Measurements from ENCODE around the gene NUDT2. TPM values are rescaled to one million over a fixed set of nuclear protein-coding genes. Genes with fewer than 3 reads are reported as not detected.

NUDT2 gene
- total RNA-seq (21.8 and 47.1 TPM in 2 replicates), polyA plus RNA-seq (38.6 and 50.8 TPM in 2 replicates), polyA minus RNA-seq (ENCODE audit: low replicate concordance) (12.3 and 27.4 TPM in 2 replicates)
- polyA plus RNA-seq (2012), result 30.6 and 41.9 TPM in 2 replicates

GRCh38 chr9:34328987-34329832 lies at the start of gene NUDT2, which contains the start of gene KIF24:
Gene NUDT2, plus strand, starts transcription at chr9:34329569. Its CDS starts 9,471 bp downstream, at chr9:34339040.
Gene KIF24, minus strand, starts transcription at chr9:34329268. Its CDS starts 17,922 bp downstream, at chr9:34311346.
- no peaks in the 10 kb centered on the region for H4K20me1 ChIP-seq (ENCODE audit: control insufficient read depth, extremely low read depth, insufficient read depth, low read length)
- peak within 1 kb of the TSS; percentile 96 for H2AFZ ChIP-seq (ENCODE audit: low read length)
- TF ChIP-seq CTCF (conservative IDR thresholded peaks at IDR 0.05 in 1 of 2, IDR thresholded peaks at IDR 0.05 in 1 of 2; ENCODE audit: low read depth in 1 of 2, low read length in 2 of 2) (no peak), EZH2 (IDR thresholded peaks at IDR 0.05; ENCODE audit: low read length, missing control alignments) (no peak)
- peak within 1 kb of the TSS; percentile 98 for H3K27ac ChIP-seq (ENCODE audit: insufficient read depth, low read length)
- no peaks in the 10 kb centered on the region for H3K36me3 ChIP-seq (ENCODE audit: control insufficient read depth, insufficient read depth, low read length)
- peak; percentile 100 for DNase-seq (ENCODE audit: low read depth in 2 of 2)
- no peaks in the 10 kb centered on the region for H3K27me3 ChIP-seq (ENCODE audit: control insufficient read depth, insufficient read depth, low read length)
- H3K9ac ChIP-seq (ENCODE audit: insufficient read depth, low read length), result peak within 1 kb of the TSS; percentile 90
- peaks cover 9% of the 10 kb centered on the region for H3K4me1 ChIP-seq (ENCODE audit: control insufficient read depth, extremely low read depth, insufficient read depth, low read length)
- H3K4me3 ChIP-seq (replicated peaks in 1 of 4; ENCODE audit: control extremely low read depth in 1 of 4, insufficient read depth in 1 of 4, low read depth in 3 of 4, low read length in 4 of 4), result peak within 1 kb of the TSS; percentile 90 to 99 (median 96)
- peaks cover 18% of the 10 kb centered on the region for H3K79me2 ChIP-seq (ENCODE audit: control insufficient read depth, insufficient read depth, low read length)
- H3K4me2 ChIP-seq (ENCODE audit: extremely low read depth, insufficient read depth, low read length), result peak within 1 kb of the TSS; percentile 98
- H3K9me3 ChIP-seq (ENCODE audit: control insufficient read depth, insufficient read depth, low read depth, low read length), result no peaks in the 10 kb centered on the region

GRCh38 chr9:34282096-34282495 lies 47.3 kb upstream of the NUDT2 start:
- no peak overlapping the region for H2AFZ ChIP-seq (ENCODE audit: low read length)
- H4K20me1 ChIP-seq (ENCODE audit: control insufficient read depth, extremely low read depth, insufficient read depth, low read length), result no peaks in the 10 kb centered on the region
- H3K79me2 ChIP-seq (ENCODE audit: control insufficient read depth, insufficient read depth, low read length), result no peaks in the 10 kb centered on the region
- no peak overlapping the region for H3K4me2 ChIP-seq (ENCODE audit: extremely low read depth, insufficient read depth, low read length)
- TF ChIP-seq EZH2 (IDR thresholded peaks at IDR 0.05; ENCODE audit: low read length, missing control alignments), result no peak
- TF ChIP-seq CTCF (conservative IDR thresholded peaks at IDR 0.05 in 1 of 2, IDR thresholded peaks at IDR 0.05 in 1 of 2; ENCODE audit: low read depth in 1 of 2, low read length in 2 of 2), result no peak
- H3K27ac ChIP-seq (ENCODE audit: insufficient read depth, low read length), result no peak overlapping the region
- DNase-seq (ENCODE audit: low read depth in 2 of 2), result peak in 1 of 2 donors; percentile 34
- H3K9me3 ChIP-seq (ENCODE audit: control insufficient read depth, insufficient read depth, low read depth, low read length), result no peaks in the 10 kb centered on the region
- H3K27me3 ChIP-seq (ENCODE audit: control insufficient read depth, insufficient read depth, low read length), result no peaks in the 10 kb centered on the region
- no peak overlapping the region for H3K9ac ChIP-seq (ENCODE audit: insufficient read depth, low read length)
- H3K4me1 ChIP-seq (ENCODE audit: control insufficient read depth, extremely low read depth, insufficient read depth, low read length), result no peaks in the 10 kb centered on the region
- H3K36me3 ChIP-seq (ENCODE audit: control insufficient read depth, insufficient read depth, low read length), result no peaks in the 10 kb centered on the region
- H3K4me3 ChIP-seq (replicated peaks in 1 of 4; ENCODE audit: control extremely low read depth in 1 of 4, insufficient read depth in 1 of 4, low read depth in 3 of 4, low read length in 4 of 4), result no peak overlapping the region

- TF ChIP-seq EZH2 (IDR thresholded peaks at IDR 0.05; ENCODE audit: low read length, missing control alignments) (no peak), CTCF (conservative IDR thresholded peaks at IDR 0.05 in 1 of 2, IDR thresholded peaks at IDR 0.05 in 1 of 2; ENCODE audit: low read depth in 1 of 2, low read length in 2 of 2) (no peak)
- Histone ChIP-seq H3K4me1 (ENCODE audit: control insufficient read depth, extremely low read depth, insufficient read depth, low read length) (no peaks in the 10 kb centered on the region), H3K27ac (ENCODE audit: insufficient read depth, low read length) (no peak overlapping the region), H4K20me1 (ENCODE audit: control insufficient read depth, extremely low read depth, insufficient read depth, low read length) (no peaks in the 10 kb centered on the region), H3K27me3 (ENCODE audit: control insufficient read depth, insufficient read depth, low read length) (no peaks in the 10 kb centered on the region), H3K79me2 (ENCODE audit: control insufficient read depth, insufficient read depth, low read length) (no peaks in the 10 kb centered on the region), H3K4me2 (ENCODE audit: extremely low read depth, insufficient read depth, low read length) (no peak overlapping the region), H2AFZ (ENCODE audit: low read length) (no peak overlapping the region), H3K4me3 (replicated peaks in 1 of 4; ENCODE audit: control extremely low read depth in 1 of 4, insufficient read depth in 1 of 4, low read depth in 3 of 4, low read length in 4 of 4) (no peak overlapping the region), H3K9ac (ENCODE audit: insufficient read depth, low read length) (no peak overlapping the region), H3K36me3 (ENCODE audit: control insufficient read depth, insufficient read depth, low read length) (no peaks in the 10 kb centered on the region), H3K9me3 (ENCODE audit: control insufficient read depth, insufficient read depth, low read depth, low read length) (no peaks in the 10 kb centered on the region)
- no peak for DNase-seq (ENCODE audit: low read depth in 2 of 2)
These were observed 40.2 kb upstream of the NUDT2 start for GRCh38 chr9:34289159-34289558.

Data from fibroblast of lung (primary cell).